H1 (cell line): ENCODE results near the gene CLDN14. TPM values are rescaled to one million over a fixed set of nuclear protein-coding genes. Genes with fewer than 3 reads are reported as not detected.

Source experiments
- CHD1 ChIP-seq: IDR thresholded peaks from 2 replicates; pipeline ENCODE4 v1.6.1; 2012; ENCODE audit warnings: low read depth, low read length, improper control_type of control experiment
- EGR1 ChIP-seq: IDR thresholded peaks from 2 replicates; pipeline ENCODE4 v1.6.1; 2011; ENCODE audit warnings: low read depth, low read length, borderline replicate concordance
- RXRA ChIP-seq: IDR thresholded peaks from 2 replicates; pipeline ENCODE4 v1.6.1; 2011; ENCODE audit warnings: low read depth, mild to moderate bottlenecking, low read length, moderate library complexity; ENCODE audit not compliant: insufficient read depth
- SAP30 ChIP-seq: fragments of 300-600 bp; sonication (generic); IDR thresholded peaks from 2 replicates; pipeline ENCODE4 v1.7.1; 2012; ENCODE audit warnings: low read length, moderate library complexity, mild to moderate bottlenecking, inconsistent platforms; ENCODE audit not compliant: insufficient read depth, insufficient replicate concordance
- SP4 ChIP-seq: IDR thresholded peaks from 2 replicates; pipeline ENCODE4 v1.6.1; 2012; ENCODE audit warnings: low read length, inconsistent platforms
- SRF ChIP-seq: IDR thresholded peaks from 2 replicates; pipeline ENCODE4 v1.6.1; 2011; ENCODE audit warnings: mild to moderate bottlenecking, low read depth, low read length, moderate library complexity
- YY1 ChIP-seq: IDR thresholded peaks from 2 replicates; pipeline ENCODE4 v1.6.1; 2011; ENCODE audit warnings: low read depth, mild to moderate bottlenecking, low read length
- ZNF274 ChIP-seq: IDR thresholded peaks from 2 replicates; pipeline ENCODE4 v1.7.0; 2012; ENCODE audit warnings: low read length, borderline replicate concordance; ENCODE audit errors: extremely low read depth
- polyA plus RNA-seq, 7 experiments: library from polyadenylated mRNA; depleted of rRNA in 3 of 7; stranded (reverse) in 5 of 7; unstranded in 2 of 7; fragments of >200 nt in 5 of 7; fragments of 200-250 nt in 2 of 7; gene quantifications; 1 replicate in 5 of 7; 2 replicates in 1 of 7; 4 replicates in 1 of 7; pipeline versions ENCODE4 v1.2.1 to v1.2.3, GENCODE V29; 2011 to 2013; ENCODE audit warnings: missing spikeins in 2 of 7, mixed read lengths in 2 of 7
- total RNA-seq: library from RNA; stranded (reverse); fragmentation: NEBNext Ultra II Directional; extraction: Animal tissue kit (Norgen Biotek cat#: 25700); gene quantifications from 2 replicates; pipeline ENCODE4 v1.2.1, GENCODE V29; 2021

CLDN14 gene
- total and polyA plus RNA-seq, 2 of the 8 experiments (the other 6 are each of a cell fraction or from before 2014, with no cell fraction given): 0.08 TPM; not detected in 1

- TF ChIP-seq SAP30 (no peak), SP4 (no peak), SRF (no peak), RXRA (no peak), ZNF274 (no peak), CHD1 (no peak), EGR1 (no peak), YY1 (no peak)
- TF ChIP-seq, all 59 proteins: peak for 0
Observed at GRCh38 chr21:36526104-36526503, 46.2 kb upstream of the CLDN14 start (continued).
